Central memory CD8-positive, alpha-beta T cell (primary cell): ENCODE data around the gene CEACAM6.
"Not testable (repeated sequence)": the region's sequence is repeated elsewhere in the genome, so short reads cannot be mapped to it uniquely, and the experiment has no call there.

Source experiments
- ATAC-seq: fragments of 150-1000 bp; cut with Tn5 transposase; replicated peaks from 2 replicates; pipeline ENCODE4 v1.10.0; 2022; ENCODE audit warnings: mild to moderate bottlenecking, moderate FRiP score, moderate number of reproducible peaks; ENCODE audit not compliant: poor library complexity, severe bottlenecking; ENCODE audit errors: extremely low read depth
- DNase-seq, 2 donors: peaks; one replicate each; pipeline ENCODE4 v3.0.0; 2021; ENCODE audit warnings: low spot score in 2 of 2
- H3K27ac Mint-ChIP-seq: one replicate; pipeline ENCODE4 v1.8.0; 2022; ENCODE audit warnings: low read depth, mild to moderate bottlenecking, moderate library complexity, mixed read lengths
- H3K27me3 Mint-ChIP-seq: one replicate; pipeline ENCODE4 v1.8.0; 2022; ENCODE audit warnings: mixed read lengths
- H3K36me3 Mint-ChIP-seq: one replicate; pipeline ENCODE4 v1.8.0; 2022; ENCODE audit warnings: mild to moderate bottlenecking, moderate library complexity, mixed read lengths; ENCODE audit not compliant: insufficient read depth
- H3K4me1 Mint-ChIP-seq: one replicate; pipeline ENCODE4 v1.8.0; 2022; ENCODE audit warnings: mixed read lengths
- H3K4me3 Mint-ChIP-seq: one replicate; pipeline ENCODE4 v1.8.0; 2022; ENCODE audit warnings: mild to moderate bottlenecking, moderate library complexity, mixed read lengths
- H3K9me3 Mint-ChIP-seq: one replicate; pipeline ENCODE4 v1.8.0; 2022; ENCODE audit warnings: mixed read lengths

The CEACAM6 gene

GRCh38 chr19:41753936-41754529 lies 1.3 kb upstream of the CEACAM6 start:
- DNase-seq (peak; percentile 55 to 61), ATAC-seq (peak; percentile 87)
- Mint-ChIP-seq H3K27me3 (peaks cover 42% of the 10 kb centered on the region), H3K27ac (no peak overlapping the region), H3K36me3 (no peaks in the 10 kb centered on the region), H3K4me3 (no peak overlapping the region), H3K9me3 (no peaks in the 10 kb centered on the region), H3K4me1 (no peaks in the 10 kb centered on the region)

GRCh38 chr19:41758846-41759245 lies 3.5 kb downstream of the CEACAM6 start:
- no peak for DNase-seq
- Mint-ChIP-seq H3K4me3 (no peak overlapping the region), H3K36me3 (no peaks in the 10 kb centered on the region), H3K27me3 (peaks cover 57% of the 10 kb centered on the region), H3K9me3 (no peaks in the 10 kb centered on the region), H3K27ac (no peak overlapping the region), H3K4me1 (no peaks in the 10 kb centered on the region)
- no peak for ATAC-seq

GRCh38 chr19:41767115-41767514 lies 11.8 kb downstream of the CEACAM6 start:
- no peak overlapping the region for H3K4me3 Mint-ChIP-seq
- DNase-seq (no peak), ATAC-seq (no peak)
- H3K9me3 Mint-ChIP-seq, result no peaks in the 10 kb centered on the region
- H3K4me1 Mint-ChIP-seq, result no peaks in the 10 kb centered on the region
- H3K27me3 Mint-ChIP-seq, result peaks cover 68% of the 10 kb centered on the region
- no peaks in the 10 kb centered on the region for H3K36me3 Mint-ChIP-seq
- H3K27ac Mint-ChIP-seq, result no peak overlapping the region

GRCh38 chr19:41768105-41768504 lies 12.8 kb downstream of the CEACAM6 start:
- H3K9me3 Mint-ChIP-seq, DNase-seq, H3K4me1 Mint-ChIP-seq, ATAC-seq, H3K27ac Mint-ChIP-seq, H3K4me3 Mint-ChIP-seq, H3K36me3 Mint-ChIP-seq: not testable (repeated sequence)
- H3K27me3 Mint-ChIP-seq, result peaks cover 68% of the 10 kb centered on the region

- H3K4me3 Mint-ChIP-seq, result no peak overlapping the region
- H3K27me3 Mint-ChIP-seq, result peaks cover 73% of the 10 kb centered on the region
Observed at GRCh38 chr19:41769608-41770007, 14.3 kb downstream of the CEACAM6 start.

GRCh38 chr19:41771410-41771809 lies 16.1 kb downstream of the CEACAM6 start:
- Mint-ChIP-seq H3K36me3 (no peaks in the 10 kb centered on the region), H3K9me3 (no peaks in the 10 kb centered on the region), H3K27me3 (peaks cover 72% of the 10 kb centered on the region), H3K27ac (no peak overlapping the region), H3K4me3 (no peak overlapping the region), H3K4me1 (peaks cover 20% of the 10 kb centered on the region)
- ATAC-seq, result no peak
- DNase-seq, result no peak

More at GRCh38 chr19:41769608-41770007, 14.3 kb downstream of the CEACAM6 start:
- no peak for DNase-seq
- Mint-ChIP-seq H3K9me3 (no peaks in the 10 kb centered on the region), H3K36me3 (no peaks in the 10 kb centered on the region), H3K27ac (no peak overlapping the region), H3K4me1 (peaks cover 18% of the 10 kb centered on the region)
- ATAC-seq, result no peak

GRCh38 chr19:41774515-41774980 lies 19.2 kb downstream of the CEACAM6 start:
- no peak for DNase-seq
- no peak overlapping the region for H3K4me3 Mint-ChIP-seq
- no peaks in the 10 kb centered on the region for H3K36me3 Mint-ChIP-seq
- H3K9me3 Mint-ChIP-seq, result no peaks in the 10 kb centered on the region
- H3K27ac Mint-ChIP-seq, result no peak overlapping the region
- H3K4me1 Mint-ChIP-seq, result peaks cover 20% of the 10 kb centered on the region
- ATAC-seq, result peak; percentile 73
- peaks cover 85% of the 10 kb centered on the region for H3K27me3 Mint-ChIP-seq

- Mint-ChIP-seq H3K36me3 (no peaks in the 10 kb centered on the region), H3K9me3 (no peaks in the 10 kb centered on the region), H3K27ac (no peak overlapping the region), H3K4me3 (no peak overlapping the region), H3K4me1 (peaks cover 20% of the 10 kb centered on the region), H3K27me3 (peaks cover 90% of the 10 kb centered on the region)
- DNase-seq (no peak), ATAC-seq (no peak)
Observed at GRCh38 chr19:41776700-41777099, 21.4 kb downstream of the CEACAM6 start.

GRCh38 chr19:41783612-41784011 lies 28.3 kb downstream of the CEACAM6 start:
- DNase-seq, result no peak
- H3K4me3 Mint-ChIP-seq, result no peak overlapping the region
- H3K4me1 Mint-ChIP-seq, result peaks cover 17% of the 10 kb centered on the region
- no peak overlapping the region for H3K27ac Mint-ChIP-seq
- no peaks in the 10 kb centered on the region for H3K9me3 Mint-ChIP-seq
- ATAC-seq, result no peak
- peaks cover 59% of the 10 kb centered on the region for H3K27me3 Mint-ChIP-seq
- peaks cover 6% of the 10 kb centered on the region for H3K36me3 Mint-ChIP-seq

GRCh38 chr19:41784312-41784711 lies 29.0 kb downstream of the CEACAM6 start:
- Mint-ChIP-seq H3K4me1 (peaks cover 17% of the 10 kb centered on the region), H3K27me3 (peaks cover 65% of the 10 kb centered on the region), H3K9me3 (no peaks in the 10 kb centered on the region), H3K36me3 (peaks cover 6% of the 10 kb centered on the region), H3K4me3 (no peak overlapping the region), H3K27ac (no peak overlapping the region)
- DNase-seq, result no peak
- no peak for ATAC-seq

GRCh38 chr19:41784743-41785142 lies 29.4 kb downstream of the CEACAM6 start:
- no peak overlapping the region for H3K27ac Mint-ChIP-seq
- ATAC-seq (peak; percentile 46), DNase-seq (no peak)
- peaks cover 17% of the 10 kb centered on the region for H3K4me1 Mint-ChIP-seq
- peaks cover 65% of the 10 kb centered on the region for H3K27me3 Mint-ChIP-seq
- no peaks in the 10 kb centered on the region for H3K9me3 Mint-ChIP-seq
- H3K36me3 Mint-ChIP-seq, result peaks cover 6% of the 10 kb centered on the region
- peak overlapping the region; percentile 10 for H3K4me3 Mint-ChIP-seq

GRCh38 chr19:41785653-41786052 lies 30.3 kb downstream of the CEACAM6 start:
- peaks cover 6% of the 10 kb centered on the region for H3K36me3 Mint-ChIP-seq
- ATAC-seq (peak; percentile 82), DNase-seq (peak; percentile 53 to 54)
- peaks cover 17% of the 10 kb centered on the region for H3K4me1 Mint-ChIP-seq
- no peak overlapping the region for H3K27ac Mint-ChIP-seq
- peaks cover 59% of the 10 kb centered on the region for H3K27me3 Mint-ChIP-seq
- H3K4me3 Mint-ChIP-seq, result no peak overlapping the region
- H3K9me3 Mint-ChIP-seq, result no peaks in the 10 kb centered on the region

- Mint-ChIP-seq H3K27me3 (peaks cover 56% of the 10 kb centered on the region), H3K36me3 (peaks cover 6% of the 10 kb centered on the region), H3K9me3 (no peaks in the 10 kb centered on the region), H3K4me1 (peaks cover 17% of the 10 kb centered on the region), H3K4me3 (no peak overlapping the region), H3K27ac (no peak overlapping the region)
- DNase-seq (no peak), ATAC-seq (no peak)
Observed at GRCh38 chr19:41787055-41787454, 31.7 kb downstream of the CEACAM6 start.
